GM13976 (cell line): Measurements from ENCODE around the gene LEP.

Source experiments
- DNase-seq: peaks from one replicate; pipeline ENCODE4 v3.0.0; 2012; ENCODE audit warnings: low spot score
- CTCF ChIP-seq: IDR thresholded peaks from 2 replicates; pipeline ENCODE4 v1.5.1; 2012; ENCODE audit warnings: borderline replicate concordance, mild to moderate bottlenecking; ENCODE audit not compliant: insufficient read depth; ENCODE audit errors: extremely low read depth, missing control alignments, control extremely low read depth
- in situ Hi-C: fragments of 300-500 bp; cut with MboI; formaldehyde crosslinking; loops from one replicate; pipeline ENCODE4 v1.12.0; 2022; ENCODE audit warnings: low sequenced_read_pairs, mixed read lengths, inconsistent platforms; ENCODE audit not compliant: unreplicated experiment

Gene LEP

GRCh38 chr7:128255271-128255670 is 14.2 kb downstream of the LEP start:
- in situ Hi-C loops: no loop called here
- no peak for DNase-seq
- TF ChIP-seq CTCF: no peak

GRCh38 chr7:128257458-128257857 is 16.4 kb downstream of the LEP start:
- TF ChIP-seq CTCF: no peak
- in situ Hi-C loops: no loop called here
- DNase-seq: no peak

GRCh38 chr7:128259131-128260061 is 18.3 kb downstream of the LEP start:
- no peak for TF ChIP-seq CTCF
- in situ Hi-C loops: no loop called here
- no peak for DNase-seq

- TF ChIP-seq CTCF: no peak
- DNase-seq: no peak
- in situ Hi-C loops: no loop called here
These were observed 19.2 kb downstream of the LEP start for GRCh38 chr7:128260069-128260795.

GRCh38 chr7:128262273-128263028 is 21.4 kb downstream of the LEP start:
- DNase-seq: no peak
- in situ Hi-C loops: no loop called here
- no peak for TF ChIP-seq CTCF

- no peak for DNase-seq
- in situ Hi-C loops: no loop called here
- no peak for TF ChIP-seq CTCF
These were observed 22.3 kb downstream of the LEP start for GRCh38 chr7:128263420-128263819.
